HepG2 (cell line): ENCODE measurements around the gene SMIM36. TPM values are rescaled to one million over a fixed set of nuclear protein-coding genes. Genes with fewer than 3 reads are reported as not detected.
"Not testable (repeated sequence)": the region's sequence is repeated elsewhere in the genome, so short reads cannot be mapped to it uniquely, and the experiment has no call there.

Experiments used
- CEBPB ChIP-seq: IDR thresholded peaks from 2 replicates; pipeline ENCODE4 v1.6.1; 2011; ENCODE audit warnings: low read depth, low read length, improper control_type of control experiment, borderline replicate concordance
- DPF2 ChIP-seq: sonication (generic); formaldehyde crosslinking; IDR thresholded peaks from 2 replicates; pipeline ENCODE4 v1.4.0; 2020; ENCODE audit warnings: mild to moderate bottlenecking, low read depth, missing genetic modification reagents, borderline replicate concordance
- NONO ChIP-seq, 2 experiments: fragments of 450-650 bp in 1 of 2; sonication (generic) in 1 of 2; formaldehyde crosslinking in 1 of 2; IDR thresholded peaks in 1 of 2; conservative IDR thresholded peaks in 1 of 2; 2 replicates each; pipeline versions ENCODE4 v1.6.1 to v1.8.0; 2017 to 2022; ENCODE audit warnings: mild to moderate bottlenecking in 1 of 2, missing genetic modification reagents in 1 of 2, moderate library complexity in 1 of 2
- RARA ChIP-seq: IDR thresholded peaks from 2 replicates; pipeline ENCODE4 v1.6.1; 2016; ENCODE audit warnings: missing genetic modification reagents, missing compliant biosample characterization
- SIX4 ChIP-seq: sonication (generic); formaldehyde crosslinking; IDR thresholded peaks from 2 replicates; pipeline ENCODE4 v1.4.0; 2020; ENCODE audit warnings: missing genetic modification reagents
- ZNF331 ChIP-seq: sonication (generic); formaldehyde crosslinking; IDR thresholded peaks from 2 replicates; pipeline ENCODE4 v1.4.0; 2020; ENCODE audit warnings: missing genetic modification reagents
- ZNF451 ChIP-seq: sonication (generic); formaldehyde crosslinking; IDR thresholded peaks from 2 replicates; pipeline ENCODE4 v1.5.0; 2020; ENCODE audit warnings: mild to moderate bottlenecking, missing genetic modification reagents
- ZNF772 ChIP-seq: sonication (generic); formaldehyde crosslinking; IDR thresholded peaks from 2 replicates; pipeline ENCODE4 v1.5.0; 2020; ENCODE audit warnings: mild to moderate bottlenecking, missing genetic modification reagents
- ZNF891 ChIP-seq: sonication (generic); formaldehyde crosslinking; IDR thresholded peaks from 2 replicates; pipeline ENCODE4 v1.5.0; 2020; ENCODE audit warnings: mild to moderate bottlenecking, missing genetic modification reagents
- ZSCAN31 ChIP-seq: sonication (generic); formaldehyde crosslinking; IDR thresholded peaks from 2 replicates; pipeline ENCODE4 v1.5.0; 2020; ENCODE audit warnings: low read depth, mild to moderate bottlenecking, missing genetic modification reagents
- polyA plus RNA-seq, 8 experiments: library from polyadenylated mRNA; depleted of rRNA in 3 of 8; stranded (reverse) in 7 of 8; unstranded in 1 of 8; fragments of >200 nt; fragmentation: Illumina TruSeq in 4 of 8; extraction: Trizol in 4 of 8; gene quantifications; 2 replicates each; pipeline versions ENCODE4 v1.2.1 to v1.2.3, GENCODE V29; 2011 to 2016; ENCODE audit warnings: low read depth in 4 of 8, missing spikeins in 1 of 8, mixed read lengths in 1 of 8; ENCODE audit not compliant: insufficient read depth in 1 of 8
- total RNA-seq, 5 experiments: library from RNA; depleted of rRNA; stranded (reverse); fragments of >200 nt; fragmentation: Illumina TruSeq; extraction: Trizol; gene quantifications; 2 replicates each; pipeline ENCODE4 v1.2.3, GENCODE V29; 2016; ENCODE audit warnings: low read depth in 1 of 5
- TF ChIP-seq, protein P1 (sequence below): IDR thresholded peaks from 2 replicates; pipeline ENCODE4 v1.6.1; 2016; ENCODE audit warnings: missing compliant biosample characterization, missing genetic modification reagents, borderline replicate concordance
- TF ChIP-seq, protein P2 (sequence below): IDR thresholded peaks from 2 replicates; pipeline ENCODE4 v1.6.1; 2016; ENCODE audit warnings: low read depth, control low read depth
- TF ChIP-seq, protein P3 (sequence below): IDR thresholded peaks from 2 replicates; pipeline ENCODE4 v1.4.0; 2020; ENCODE audit warnings: mild to moderate bottlenecking, missing genetic modification reagents
- TF ChIP-seq, protein P4 (sequence below): sonication (generic); formaldehyde crosslinking; IDR thresholded peaks from 2 replicates; pipeline ENCODE4 v1.5.0; 2020; ENCODE audit warnings: mild to moderate bottlenecking, missing genetic modification reagents
- TF ChIP-seq, protein P5 (sequence below): sonication (generic); formaldehyde crosslinking; IDR thresholded peaks from 2 replicates; pipeline ENCODE4 v1.4.0; 2020; ENCODE audit warnings: missing genetic modification reagents, mild to moderate bottlenecking, borderline replicate concordance

The SMIM36 gene
- total and polyA plus RNA-seq, 2 of the 13 experiments (the other 11 are each of a cell fraction or from before 2014, with no cell fraction given): not detected

DNA sequence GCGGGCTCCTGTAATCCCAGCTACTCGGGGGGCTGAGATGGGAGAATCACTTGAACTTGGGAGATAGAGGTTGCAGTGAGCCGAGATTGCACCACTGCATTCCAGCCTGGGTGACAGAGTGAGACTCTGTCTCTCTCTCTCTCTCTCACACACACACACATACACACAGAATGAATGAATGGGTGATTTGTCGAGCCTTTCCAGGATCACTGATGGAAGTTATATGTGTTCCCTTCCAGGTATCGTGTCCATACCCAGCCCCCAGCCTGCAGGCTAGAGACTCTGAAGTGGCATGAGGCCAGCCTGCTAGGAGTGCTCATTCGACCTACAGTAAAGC is 88.5 kb downstream of the SMIM36 start (continued):
- TF ChIP-seq, protein P1, sequence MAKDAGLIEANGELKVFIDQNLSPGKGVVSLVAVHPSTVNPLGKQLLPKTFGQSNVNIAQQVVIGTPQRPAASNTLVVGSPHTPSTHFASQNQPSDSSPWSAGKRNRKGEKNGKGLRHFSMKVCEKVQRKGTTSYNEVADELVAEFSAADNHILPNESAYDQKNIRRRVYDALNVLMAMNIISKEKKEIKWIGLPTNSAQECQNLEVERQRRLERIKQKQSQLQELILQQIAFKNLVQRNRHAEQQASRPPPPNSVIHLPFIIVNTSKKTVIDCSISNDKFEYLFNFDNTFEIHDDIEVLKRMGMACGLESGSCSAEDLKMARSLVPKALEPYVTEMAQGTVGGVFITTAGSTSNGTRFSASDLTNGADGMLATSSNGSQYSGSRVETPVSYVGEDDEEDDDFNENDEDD: peak; percentile 19; the same call in 1 of the 2 replicates
- 0 out of 2 replicates have a peak, but pooled peaks have one; percentile 41 for TF ChIP-seq SIX4
- peak; percentile 54; the same call in 1 of the 2 replicates for TF ChIP-seq ZNF772 (CRISPR knock-in tag)
- TF ChIP-seq ZNF891 (CRISPR knock-in tag): peak; percentile 26; the same call in 1 of the 2 replicates
- TF ChIP-seq, protein P2, sequence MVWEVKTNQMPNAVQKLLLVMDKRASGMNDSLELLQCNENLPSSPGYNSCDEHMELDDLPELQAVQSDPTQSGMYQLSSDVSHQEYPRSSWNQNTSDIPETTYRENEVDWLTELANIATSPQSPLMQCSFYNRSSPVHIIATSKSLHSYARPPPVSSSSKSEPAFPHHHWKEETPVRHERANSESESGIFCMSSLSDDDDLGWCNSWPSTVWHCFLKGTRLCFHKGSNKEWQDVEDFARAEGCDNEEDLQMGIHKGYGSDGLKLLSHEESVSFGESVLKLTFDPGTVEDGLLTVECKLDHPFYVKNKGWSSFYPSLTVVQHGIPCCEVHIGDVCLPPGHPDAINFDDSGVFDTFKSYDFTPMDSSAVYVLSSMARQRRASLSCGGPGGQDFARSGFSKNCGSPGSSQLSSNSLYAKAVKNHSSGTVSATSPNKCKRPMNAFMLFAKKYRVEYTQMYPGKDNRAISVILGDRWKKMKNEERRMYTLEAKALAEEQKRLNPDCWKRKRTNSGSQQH (CRISPR knock-in tag): peak; percentile 91
- TF ChIP-seq, protein P3, sequence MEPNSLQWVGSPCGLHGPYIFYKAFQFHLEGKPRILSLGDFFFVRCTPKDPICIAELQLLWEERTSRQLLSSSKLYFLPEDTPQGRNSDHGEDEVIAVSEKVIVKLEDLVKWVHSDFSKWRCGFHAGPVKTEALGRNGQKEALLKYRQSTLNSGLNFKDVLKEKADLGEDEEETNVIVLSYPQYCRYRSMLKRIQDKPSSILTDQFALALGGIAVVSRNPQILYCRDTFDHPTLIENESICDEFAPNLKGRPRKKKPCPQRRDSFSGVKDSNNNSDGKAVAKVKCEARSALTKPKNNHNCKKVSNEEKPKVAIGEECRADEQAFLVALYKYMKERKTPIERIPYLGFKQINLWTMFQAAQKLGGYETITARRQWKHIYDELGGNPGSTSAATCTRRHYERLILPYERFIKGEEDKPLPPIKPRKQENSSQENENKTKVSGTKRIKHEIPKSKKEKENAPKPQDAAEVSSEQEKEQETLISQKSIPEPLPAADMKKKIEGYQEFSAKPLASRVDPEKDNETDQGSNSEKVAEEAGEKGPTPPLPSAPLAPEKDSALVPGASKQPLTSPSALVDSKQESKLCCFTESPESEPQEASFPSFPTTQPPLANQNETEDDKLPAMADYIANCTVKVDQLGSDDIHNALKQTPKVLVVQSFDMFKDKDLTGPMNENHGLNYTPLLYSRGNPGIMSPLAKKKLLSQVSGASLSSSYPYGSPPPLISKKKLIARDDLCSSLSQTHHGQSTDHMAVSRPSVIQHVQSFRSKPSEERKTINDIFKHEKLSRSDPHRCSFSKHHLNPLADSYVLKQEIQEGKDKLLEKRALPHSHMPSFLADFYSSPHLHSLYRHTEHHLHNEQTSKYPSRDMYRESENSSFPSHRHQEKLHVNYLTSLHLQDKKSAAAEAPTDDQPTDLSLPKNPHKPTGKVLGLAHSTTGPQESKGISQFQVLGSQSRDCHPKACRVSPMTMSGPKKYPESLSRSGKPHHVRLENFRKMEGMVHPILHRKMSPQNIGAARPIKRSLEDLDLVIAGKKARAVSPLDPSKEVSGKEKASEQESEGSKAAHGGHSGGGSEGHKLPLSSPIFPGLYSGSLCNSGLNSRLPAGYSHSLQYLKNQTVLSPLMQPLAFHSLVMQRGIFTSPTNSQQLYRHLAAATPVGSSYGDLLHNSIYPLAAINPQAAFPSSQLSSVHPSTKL: peak; percentile 60; the same call in 1 of the 2 replicates
- TF ChIP-seq ZNF451 (CRISPR knock-in tag): 0 out of 2 replicates have a peak, but pooled peaks have one; percentile 76
- TF ChIP-seq RARA (CRISPR knock-in tag): peak; percentile 61
- TF ChIP-seq, protein P4, sequence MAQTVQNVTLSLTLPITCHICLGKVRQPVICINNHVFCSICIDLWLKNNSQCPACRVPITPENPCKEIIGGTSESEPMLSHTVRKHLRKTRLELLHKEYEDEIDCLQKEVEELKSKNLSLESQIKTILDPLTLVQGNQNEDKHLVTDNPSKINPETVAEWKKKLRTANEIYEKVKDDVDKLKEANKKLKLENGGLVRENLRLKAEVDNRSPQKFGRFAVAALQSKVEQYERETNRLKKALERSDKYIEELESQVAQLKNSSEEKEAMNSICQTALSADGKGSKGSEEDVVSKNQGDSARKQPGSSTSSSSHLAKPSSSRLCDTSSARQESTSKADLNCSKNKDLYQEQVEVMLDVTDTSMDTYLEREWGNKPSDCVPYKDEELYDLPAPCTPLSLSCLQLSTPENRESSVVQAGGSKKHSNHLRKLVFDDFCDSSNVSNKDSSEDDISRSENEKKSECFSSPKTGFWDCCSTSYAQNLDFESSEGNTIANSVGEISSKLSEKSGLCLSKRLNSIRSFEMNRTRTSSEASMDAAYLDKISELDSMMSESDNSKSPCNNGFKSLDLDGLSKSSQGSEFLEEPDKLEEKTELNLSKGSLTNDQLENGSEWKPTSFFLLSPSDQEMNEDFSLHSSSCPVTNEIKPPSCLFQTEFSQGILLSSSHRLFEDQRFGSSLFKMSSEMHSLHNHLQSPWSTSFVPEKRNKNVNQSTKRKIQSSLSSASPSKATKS (CRISPR knock-in tag): 0 out of 2 replicates have a peak, but pooled peaks have one; percentile 36
- peak; percentile 75; the same call in 1 of the 2 replicates for TF ChIP-seq CEBPB
- TF ChIP-seq, protein P5, sequence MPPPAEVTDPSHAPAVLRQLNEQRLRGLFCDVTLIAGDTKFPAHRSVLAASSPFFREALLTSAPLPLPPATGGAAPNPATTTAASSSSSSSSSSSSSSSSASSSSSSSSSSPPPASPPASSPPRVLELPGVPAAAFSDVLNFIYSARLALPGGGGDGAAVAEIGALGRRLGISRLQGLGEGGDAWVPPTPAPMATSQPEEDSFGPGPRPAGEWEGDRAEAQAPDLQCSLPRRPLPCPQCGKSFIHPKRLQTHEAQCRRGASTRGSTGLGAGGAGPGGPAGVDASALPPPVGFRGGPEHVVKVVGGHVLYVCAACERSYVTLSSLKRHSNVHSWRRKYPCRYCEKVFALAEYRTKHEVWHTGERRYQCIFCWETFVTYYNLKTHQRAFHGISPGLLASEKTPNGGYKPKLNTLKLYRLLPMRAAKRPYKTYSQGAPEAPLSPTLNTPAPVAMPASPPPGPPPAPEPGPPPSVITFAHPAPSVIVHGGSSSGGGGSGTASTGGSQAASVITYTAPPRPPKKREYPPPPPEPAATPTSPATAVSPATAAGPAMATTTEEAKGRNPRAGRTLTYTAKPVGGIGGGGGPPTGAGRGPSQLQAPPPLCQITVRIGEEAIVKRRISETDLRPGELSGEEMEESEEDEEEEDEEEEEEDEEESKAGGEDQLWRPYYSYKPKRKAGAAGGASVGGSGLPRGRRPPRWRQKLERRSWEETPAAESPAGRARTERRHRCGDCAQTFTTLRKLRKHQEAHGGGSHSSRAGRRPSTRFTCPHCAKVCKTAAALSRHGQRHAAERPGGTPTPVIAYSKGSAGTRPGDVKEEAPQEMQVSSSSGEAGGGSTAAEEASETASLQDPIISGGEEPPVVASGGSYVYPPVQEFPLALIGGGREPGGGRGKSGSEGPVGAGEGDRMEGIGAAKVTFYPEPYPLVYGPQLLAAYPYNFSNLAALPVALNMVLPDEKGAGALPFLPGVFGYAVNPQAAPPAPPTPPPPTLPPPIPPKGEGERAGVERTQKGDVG: 0 out of 2 replicates have a peak, but pooled peaks have one; percentile 58
- TF ChIP-seq NONO (IDR thresholded peaks at IDR 0.05): not testable (repeated sequence)
- peak; percentile 45; the same call in 1 of the 2 replicates for TF ChIP-seq NONO (CRISPR knock-in tag; conservative IDR thresholded peaks at IDR 0.05)
- TF ChIP-seq ZNF331: 0 out of 2 replicates have a peak, but pooled peaks have one; percentile 37
- TF ChIP-seq DPF2: peak; percentile 74; the same call in 1 of the 2 replicates
- TF ChIP-seq ZSCAN31 (CRISPR knock-in tag): 0 out of 2 replicates have a peak, but pooled peaks have one; percentile 53
